Peyer's patch (tissue), 4 donors: ENCODE data around the gene GRIK4. TPM values are rescaled to one million over a fixed set of nuclear protein-coding genes. Genes with fewer than 3 reads are reported as not detected.
A peak's percentile ranks its signal among the peaks of the same experiment; 100 is the strongest.

Experiments used
- DNase-seq, 3 donors: peaks; one replicate each; pipeline ENCODE4 v3.0.0-alpha.2; 2017 to 2019
- H3K27ac ChIP-seq, 4 donors: fragments of 200-600 bp; sonication (generic); one replicate each; pipeline ENCODE4 v1.5.1; 2016 to 2019
- H3K27me3 ChIP-seq, 2 donors: fragments of 200-600 bp; sonication (generic); one replicate each; pipeline ENCODE4 v1.5.1; 2019
- H3K36me3 ChIP-seq, 3 donors: fragments of 200-600 bp; sonication (generic); one replicate each; pipeline ENCODE4 v1.5.1; 2016 to 2019
- H3K4me1 ChIP-seq, 4 donors: fragments of 200-600 bp; sonication (generic); one replicate each; pipeline ENCODE4 v1.5.1; 2016 to 2019
- H3K4me3 ChIP-seq, 4 donors: fragments of 200-600 bp; sonication (generic); 1 replicate in 3 of 4; 2 replicates in 1 of 4; pipeline ENCODE4 v1.5.1; 2016 to 2019; ENCODE audit warnings: mild to moderate bottlenecking in 1 of 4
- H3K9me3 ChIP-seq, 4 donors: fragments of 200-600 bp; sonication (generic); one replicate each; pipeline ENCODE4 v1.5.1; 2016 to 2019; ENCODE audit warnings: mild to moderate bottlenecking in 1 of 4
- CTCF ChIP-seq, 6 experiments: fragments of 450-650 bp in 4 of 6; fragments of 200-600 bp in 2 of 6; sonication (generic) in 1 of 6; IDR thresholded peaks; one replicate each; pipeline ENCODE4 v1.5.1; 2017 to 2019; ENCODE audit warnings: antibody characterized with exemption in 6 of 6, mild to moderate bottlenecking in 3 of 6, moderate library complexity in 1 of 6
- POLR2A ChIP-seq, 2 donors: fragments of 450-650 bp; IDR thresholded peaks; one replicate each; pipeline ENCODE4 v1.5.1; 2017; ENCODE audit warnings: antibody characterized with exemption in 2 of 2, mild to moderate bottlenecking in 2 of 2, moderate library complexity in 2 of 2
- total RNA-seq, 4 donors: library from RNA; depleted of rRNA; stranded (reverse); fragments of >200 nt; gene quantifications; one replicate each; pipeline ENCODE4 v1.1.0, GENCODE V29; 2016

GRIK4 gene
- total RNA-seq, 4 donors from 2014 or later: 0.40 to 2.5 TPM; not detected in 2

- no peaks in the 10 kb centered on the region for H3K4me1 ChIP-seq
- H3K27me3 ChIP-seq: no peaks in the 10 kb centered on the region
- no peak overlapping the region for H3K27ac ChIP-seq
- H3K9me3 ChIP-seq: no peaks in the 10 kb centered on the region
- no peaks in the 10 kb centered on the region for H3K36me3 ChIP-seq
- no peak overlapping the region for H3K4me3 ChIP-seq
- no peak for DNase-seq
- TF ChIP-seq CTCF (IDR thresholded peaks at IDR 0.05): no peak
Measured at GRCh38 chr11:120646206-120646605, 134.7 kb downstream of the GRIK4 start.

- Histone ChIP-seq H3K36me3 (no peaks in the 10 kb centered on the region), H3K4me3 (no peak overlapping the region), H3K9me3 (no peaks in the 10 kb centered on the region), H3K27me3 (no peaks in the 10 kb centered on the region), H3K27ac (no peak overlapping the region), H3K4me1 (no peaks in the 10 kb centered on the region)
- DNase-seq: peak in 1 of 3 donors; percentile 25
- TF ChIP-seq POLR2A (IDR thresholded peaks at IDR 0.05) (no peak), CTCF (IDR thresholded peaks at IDR 0.05) (no peak)
Measured at GRCh38 chr11:120647681-120648080, 136.1 kb downstream of the GRIK4 start.

GRCh38 chr11:120648771-120649170, 137.2 kb downstream of the GRIK4 start:
- no peak for DNase-seq
- Histone ChIP-seq H3K4me1 (no peaks in the 10 kb centered on the region), H3K9me3 (no peaks in the 10 kb centered on the region), H3K27ac (no peak overlapping the region), H3K36me3 (no peaks in the 10 kb centered on the region), H3K4me3 (no peak overlapping the region), H3K27me3 (no peaks in the 10 kb centered on the region)
- no peak for TF ChIP-seq CTCF (IDR thresholded peaks at IDR 0.05)
- no peak for TF ChIP-seq POLR2A (IDR thresholded peaks at IDR 0.05)

GRCh38 chr11:120649316-120649715, 137.8 kb downstream of the GRIK4 start:
- no peak overlapping the region for H3K27ac ChIP-seq
- TF ChIP-seq CTCF (IDR thresholded peaks at IDR 0.05) (no peak), POLR2A (IDR thresholded peaks at IDR 0.05) (no peak)
- no peaks in the 10 kb centered on the region for H3K4me1 ChIP-seq
- no peaks in the 10 kb centered on the region for H3K27me3 ChIP-seq
- no peaks in the 10 kb centered on the region for H3K9me3 ChIP-seq
- no peak overlapping the region for H3K4me3 ChIP-seq
- DNase-seq: no peak
- no peaks in the 10 kb centered on the region for H3K36me3 ChIP-seq

- Histone ChIP-seq H3K4me1 (no peaks in the 10 kb centered on the region), H3K4me3 (no peak overlapping the region), H3K9me3 (no peaks in the 10 kb centered on the region), H3K27ac (no peak overlapping the region), H3K27me3 (no peaks in the 10 kb centered on the region), H3K36me3 (no peaks in the 10 kb centered on the region)
- no peak for DNase-seq
- TF ChIP-seq CTCF (IDR thresholded peaks at IDR 0.05): no peak
- no peak for TF ChIP-seq POLR2A (IDR thresholded peaks at IDR 0.05)
Measured at GRCh38 chr11:120651396-120651795, 139.8 kb downstream of the GRIK4 start.

GRCh38 chr11:120651836-120652235, 140.3 kb downstream of the GRIK4 start:
- H3K27me3 ChIP-seq: no peaks in the 10 kb centered on the region
- no peak for TF ChIP-seq CTCF (IDR thresholded peaks at IDR 0.05)
- no peak for DNase-seq
- no peak overlapping the region for H3K27ac ChIP-seq
- no peak overlapping the region for H3K4me3 ChIP-seq
- H3K4me1 ChIP-seq: no peaks in the 10 kb centered on the region
- no peaks in the 10 kb centered on the region for H3K9me3 ChIP-seq
- H3K36me3 ChIP-seq: no peaks in the 10 kb centered on the region
